GM23338 (cell line): Measurements from ENCODE around the gene RORC. TPM values are rescaled to one million over a fixed set of nuclear protein-coding genes. Genes with fewer than 3 reads are reported as not detected.

Source experiments
- ATAC-seq: fragments of 200-7000 bp; cut with Tn5 transposase; 3 replicates; pipeline ENCODE4 v1.9.1; 2020
- DNase-seq: peaks from one replicate; pipeline ENCODE4 v3.0.0-alpha.2; 2015; ENCODE audit warnings: low spot score
- H2AFZ ChIP-seq: fragments of 200-600 bp; sonication (generic); 2 replicates; pipeline ENCODE4 v1.8.0; 2016; ENCODE audit warnings: antibody characterized with exemption, mild to moderate bottlenecking, moderate library complexity
- H3F3A ChIP-seq: fragments of 200-600 bp; sonication (generic); replicated peaks from 2 replicates; pipeline ENCODE4 v1.8.0; 2017; ENCODE audit warnings: antibody characterized with exemption, mixed run types, low read depth
- H3K27ac ChIP-seq: fragments of 200-600 bp; sonication (generic); 2 replicates; pipeline ENCODE4 v1.6.1; 2016; ENCODE audit warnings: low read depth
- H3K27me3 ChIP-seq: fragments of 200-600 bp; sonication (generic); 2 replicates; pipeline ENCODE4 v1.8.0; 2016; ENCODE audit warnings: mild to moderate bottlenecking, mixed run types, moderate library complexity; ENCODE audit not compliant: insufficient read depth
- H3K36me3 ChIP-seq: fragments of 200-600 bp; sonication (generic); 2 replicates; pipeline ENCODE4 v1.8.0; 2016; ENCODE audit warnings: mild to moderate bottlenecking; ENCODE audit not compliant: insufficient read depth
- H3K4me1 ChIP-seq: fragments of 200-600 bp; sonication (generic); 2 replicates; pipeline ENCODE4 v1.8.0; 2016; ENCODE audit warnings: mild to moderate bottlenecking, moderate library complexity; ENCODE audit not compliant: insufficient read depth
- H3K4me2 ChIP-seq: fragments of 200-600 bp; sonication (generic); 2 replicates; pipeline ENCODE4 v1.7.1; 2017; ENCODE audit warnings: mixed run types
- H3K4me3 ChIP-seq: fragments of 200-600 bp; sonication (generic); 2 replicates; pipeline ENCODE4 v1.6.1; 2016; ENCODE audit warnings: mixed run types
- H3K79me2 ChIP-seq: fragments of 200-600 bp; sonication (generic); replicated peaks from 2 replicates; pipeline ENCODE4 v1.8.0; 2017; ENCODE audit warnings: mild to moderate bottlenecking; ENCODE audit not compliant: insufficient read depth
- H3K9me2 ChIP-seq: fragments of 200-600 bp; sonication (generic); 2 replicates; pipeline ENCODE4 v1.8.0; 2017; ENCODE audit not compliant: insufficient read depth
- H4K20me1 ChIP-seq: fragments of 200-600 bp; sonication (generic); replicated peaks from 2 replicates; pipeline ENCODE4 v1.8.0; 2017; ENCODE audit warnings: mild to moderate bottlenecking; ENCODE audit not compliant: insufficient read depth
- H3K27ac Mint-ChIP-seq: 2 replicates; pipeline ENCODE4 v1.8.0; 2020; ENCODE audit warnings: inconsistent platforms, mild to moderate bottlenecking, moderate library complexity, mixed read lengths
- H3K27me3 Mint-ChIP-seq: 3 replicates; pipeline ENCODE4 v1.8.0; 2022; ENCODE audit warnings: low read depth, mild to moderate bottlenecking, moderate library complexity, mixed read lengths, inconsistent platforms; ENCODE audit not compliant: insufficient read depth, poor library complexity
- H3K36me3 Mint-ChIP-seq: 3 replicates; pipeline ENCODE4 v1.8.0; 2021; ENCODE audit warnings: low read depth, mild to moderate bottlenecking, inconsistent platforms, moderate library complexity, mixed read lengths
- H3K4me1 Mint-ChIP-seq: 3 replicates; pipeline ENCODE4 v1.8.0; 2020; ENCODE audit warnings: mild to moderate bottlenecking, inconsistent platforms, mixed read lengths
- H3K4me3 Mint-ChIP-seq: 3 replicates; pipeline ENCODE4 v1.8.0; 2021; ENCODE audit warnings: moderate library complexity, mild to moderate bottlenecking, inconsistent platforms, mixed read lengths
- H3K9me3 Mint-ChIP-seq: 3 replicates; pipeline ENCODE4 v1.8.0; 2020; ENCODE audit warnings: moderate library complexity, mild to moderate bottlenecking, inconsistent platforms, mixed read lengths
- CREB1 ChIP-seq: fragments of 250-450 bp; sonication (Bioruptor Pico); IDR thresholded peaks from 2 replicates; pipeline ENCODE4 v1.5.0; 2020; ENCODE audit warnings: low read depth, mild to moderate bottlenecking, moderate library complexity
- CTCF ChIP-seq, 2 experiments: fragments of 200-600 bp in 1 of 2; sonication (generic) in 1 of 2; conservative IDR thresholded peaks; 2 replicates each; pipeline versions ENCODE4 v1.5.1 to v1.6.1; 2016 to 2017; ENCODE audit warnings: antibody characterized with exemption in 2 of 2, low read depth in 2 of 2, mild to moderate bottlenecking in 2 of 2, moderate library complexity in 1 of 2
- ETS1 ChIP-seq: IDR thresholded peaks from 2 replicates; pipeline ENCODE4 v1.6.1; 2016; ENCODE audit warnings: antibody characterized with exemption
- EZH2 ChIP-seq: fragments of 200-600 bp; sonication (generic); IDR thresholded peaks from one replicate; pipeline ENCODE4 v1.8.0; 2017; ENCODE audit warnings: antibody characterized with exemption, mild to moderate bottlenecking, low read depth; ENCODE audit not compliant: unreplicated experiment
- EZH2phosphoT487 ChIP-seq: fragments of 200-600 bp; sonication (generic); IDR thresholded peaks from one replicate; pipeline ENCODE4 v1.8.1; 2018; ENCODE audit warnings: antibody characterized with exemption; ENCODE audit not compliant: unreplicated experiment
- JUNB ChIP-seq: IDR thresholded peaks from one replicate; pipeline ENCODE4 v1.6.1; 2016; ENCODE audit warnings: antibody characterized with exemption; ENCODE audit not compliant: unreplicated experiment
- NANOG ChIP-seq: IDR thresholded peaks from 2 replicates; pipeline ENCODE4 v1.6.1; 2016; ENCODE audit warnings: antibody characterized with exemption, borderline replicate concordance
- POLR2AphosphoS5 ChIP-seq: IDR thresholded peaks from 2 replicates; pipeline ENCODE4 v1.6.1; 2016; ENCODE audit warnings: antibody characterized with exemption, low read depth
- STAT1 ChIP-seq: IDR thresholded peaks from one replicate; pipeline ENCODE4 v1.6.1; 2016; ENCODE audit warnings: antibody characterized with exemption; ENCODE audit not compliant: unreplicated experiment
- ZNF114 ChIP-seq: fragments of 250-450 bp; sonication (Bioruptor Pico); IDR thresholded peaks from 2 replicates; pipeline ENCODE4 v1.5.0; 2020; ENCODE audit warnings: mild to moderate bottlenecking, moderate library complexity
- ZNF331 ChIP-seq: fragments of 250-450 bp; sonication (Bioruptor Pico); IDR thresholded peaks from 2 replicates; pipeline ENCODE4 v1.5.0; 2020; ENCODE audit warnings: low read depth, mild to moderate bottlenecking, moderate library complexity
- polyA plus RNA-seq: library from polyadenylated mRNA; unstranded; fragments of >200 nt; fragmentation: Nextera tagmentation; extraction: Ambion mirVana; gene quantifications from 2 replicates; pipeline ENCODE4 v1.2.1, GENCODE V29; 2016
- total RNA-seq: library from RNA; depleted of rRNA; stranded (reverse); fragments of >200 nt; shearing (Covaris generic); gene quantifications from 2 replicates; pipeline ENCODE4 v1.2.3, GENCODE V29; 2014
- TF ChIP-seq, protein P1 (sequence below): IDR thresholded peaks from one replicate; pipeline ENCODE4 v1.6.1; 2018; ENCODE audit warnings: antibody characterized with exemption; ENCODE audit not compliant: unreplicated experiment

The RORC gene
- total and polyA plus RNA-seq, 2 experiments from 2014 or later, result 0.29 to 0.97 TPM

DNA sequence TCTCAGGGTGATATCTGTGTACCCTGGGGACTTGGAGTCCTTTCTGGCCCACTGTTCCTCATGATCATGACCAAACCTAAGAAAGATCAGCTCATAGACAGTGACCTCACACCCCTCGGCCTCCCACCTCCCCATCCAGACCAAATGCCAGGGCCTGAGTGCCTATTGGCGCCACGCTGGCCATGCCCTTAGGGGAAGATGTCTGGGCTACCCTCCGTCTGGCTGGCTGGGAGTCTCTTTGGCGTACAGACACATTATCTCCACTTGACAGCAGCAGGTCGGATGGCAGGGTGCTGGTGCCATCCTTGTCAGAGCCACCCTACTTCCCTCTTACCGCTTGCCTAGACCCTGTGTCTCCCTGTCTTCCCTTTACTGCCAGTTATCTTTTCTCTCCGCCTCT, 8.4 kb downstream of the RORC start (continued):
- TF ChIP-seq, protein P1, sequence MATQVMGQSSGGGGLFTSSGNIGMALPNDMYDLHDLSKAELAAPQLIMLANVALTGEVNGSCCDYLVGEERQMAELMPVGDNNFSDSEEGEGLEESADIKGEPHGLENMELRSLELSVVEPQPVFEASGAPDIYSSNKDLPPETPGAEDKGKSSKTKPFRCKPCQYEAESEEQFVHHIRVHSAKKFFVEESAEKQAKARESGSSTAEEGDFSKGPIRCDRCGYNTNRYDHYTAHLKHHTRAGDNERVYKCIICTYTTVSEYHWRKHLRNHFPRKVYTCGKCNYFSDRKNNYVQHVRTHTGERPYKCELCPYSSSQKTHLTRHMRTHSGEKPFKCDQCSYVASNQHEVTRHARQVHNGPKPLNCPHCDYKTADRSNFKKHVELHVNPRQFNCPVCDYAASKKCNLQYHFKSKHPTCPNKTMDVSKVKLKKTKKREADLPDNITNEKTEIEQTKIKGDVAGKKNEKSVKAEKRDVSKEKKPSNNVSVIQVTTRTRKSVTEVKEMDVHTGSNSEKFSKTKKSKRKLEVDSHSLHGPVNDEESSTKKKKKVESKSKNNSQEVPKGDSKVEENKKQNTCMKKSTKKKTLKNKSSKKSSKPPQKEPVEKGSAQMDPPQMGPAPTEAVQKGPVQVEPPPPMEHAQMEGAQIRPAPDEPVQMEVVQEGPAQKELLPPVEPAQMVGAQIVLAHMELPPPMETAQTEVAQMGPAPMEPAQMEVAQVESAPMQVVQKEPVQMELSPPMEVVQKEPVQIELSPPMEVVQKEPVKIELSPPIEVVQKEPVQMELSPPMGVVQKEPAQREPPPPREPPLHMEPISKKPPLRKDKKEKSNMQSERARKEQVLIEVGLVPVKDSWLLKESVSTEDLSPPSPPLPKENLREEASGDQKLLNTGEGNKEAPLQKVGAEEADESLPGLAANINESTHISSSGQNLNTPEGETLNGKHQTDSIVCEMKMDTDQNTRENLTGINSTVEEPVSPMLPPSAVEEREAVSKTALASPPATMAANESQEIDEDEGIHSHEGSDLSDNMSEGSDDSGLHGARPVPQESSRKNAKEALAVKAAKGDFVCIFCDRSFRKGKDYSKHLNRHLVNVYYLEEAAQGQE, result no peak

- Histone ChIP-seq H3K4me1 (peaks cover 15% of the 10 kb centered on the region), H3K27me3 (no peaks in the 10 kb centered on the region), H3F3A (no peaks in the 10 kb centered on the region), H3K36me3 (no peaks in the 10 kb centered on the region), H2AFZ (no peak overlapping the region), H3K79me2 (no peaks in the 10 kb centered on the region), H3K9me2 (no peaks in the 10 kb centered on the region), H3K4me2 (no peak overlapping the region), H3K4me3 (no peak overlapping the region), H4K20me1 (no peaks in the 10 kb centered on the region), H3K27ac (no peak overlapping the region)
- no peaks in the 10 kb centered on the region for H3K36me3 Mint-ChIP-seq
- no peak overlapping the region; the same call in 2 of the 3 replicates for H3K4me3 Mint-ChIP-seq
- H3K4me1 Mint-ChIP-seq, result peaks cover 21% of the 10 kb centered on the region
- no peaks in the 10 kb centered on the region for H3K9me3 Mint-ChIP-seq
- TF ChIP-seq ZNF114 (CRISPR knock-in tag), result no peak
- TF ChIP-seq ZNF331 (CRISPR knock-in tag), result no peak
- TF ChIP-seq NANOG, result no peak
- ATAC-seq (peak; percentile 15; the same call in 2 of the 3 replicates), DNase-seq (no peak)
- H3K27ac Mint-ChIP-seq, result no peak overlapping the region
- peaks cover 21% of the 10 kb centered on the region for H3K27me3 Mint-ChIP-seq
Measured at GRCh38 chr1:151822404-151822803, 9.2 kb downstream of the RORC start.

DNA sequence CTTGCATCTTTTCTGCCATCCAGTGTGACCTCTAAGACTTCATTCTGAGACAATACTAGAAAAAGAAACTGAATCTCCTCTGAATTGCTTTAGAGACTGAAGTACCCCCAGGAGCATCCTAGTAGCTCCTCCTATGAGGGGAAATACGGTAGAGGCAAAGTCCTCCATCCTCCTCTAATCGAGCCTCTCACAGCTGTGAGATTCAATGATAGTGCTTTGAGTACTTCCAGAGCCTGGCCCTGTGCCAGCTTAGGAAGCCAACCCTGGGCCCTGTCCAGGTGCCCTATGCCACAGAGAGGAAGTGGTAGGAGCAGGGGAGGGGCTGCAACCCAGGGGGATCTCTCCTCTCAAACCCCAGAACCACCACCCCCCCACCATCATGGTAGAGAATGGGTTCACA, 10.7 kb downstream of the RORC start:
- Histone ChIP-seq H2AFZ (no peak overlapping the region), H3K27me3 (no peaks in the 10 kb centered on the region), H3K79me2 (no peaks in the 10 kb centered on the region), H3K4me2 (no peak overlapping the region), H3K9me2 (no peaks in the 10 kb centered on the region), H4K20me1 (no peaks in the 10 kb centered on the region), H3F3A (no peaks in the 10 kb centered on the region), H3K36me3 (no peaks in the 10 kb centered on the region), H3K27ac (no peak overlapping the region), H3K4me1 (peaks cover 7% of the 10 kb centered on the region), H3K4me3 (no peak overlapping the region)
- Mint-ChIP-seq H3K4me3 (no peak overlapping the region), H3K27ac (no peak overlapping the region), H3K36me3 (no peaks in the 10 kb centered on the region), H3K27me3 (peaks cover 22% of the 10 kb centered on the region), H3K9me3 (no peaks in the 10 kb centered on the region), H3K4me1 (peaks cover 17% of the 10 kb centered on the region)
- no peak for DNase-seq
- ATAC-seq, result no peak
- TF ChIP-seq CREB1 (CRISPR knock-in tag) (no peak), EZH2phosphoT487 (no peak), ETS1 (no peak), STAT1 (no peak), EZH2 (no peak), CTCF (conservative IDR thresholded peaks at IDR 0.05; ENCODE audit: low read depth in 2 of 2) (no peak), POLR2AphosphoS5 (no peak), JUNB (no peak)
